K562 (cell line): Measurements from ENCODE around the gene CDC45. TPM values are rescaled to one million over a fixed set of nuclear protein-coding genes. Genes with fewer than 3 reads are reported as not detected.

Experiments
- E2F3 ChIP-seq: fragments of 250-450 bp; sonication (Bioruptor Pico); IDR thresholded peaks from 2 replicates; pipeline ENCODE4 v1.4.0; 2020; ENCODE audit warnings: mild to moderate bottlenecking
- ELF4 ChIP-seq: fragments of 450-650 bp; formaldehyde crosslinking; IDR thresholded peaks from 2 replicates; pipeline ENCODE4 v1.4.0; 2022; ENCODE audit warnings: missing genetic modification characterization
- ERF ChIP-seq: fragments of 450-650 bp; formaldehyde crosslinking; IDR thresholded peaks from 2 replicates; pipeline ENCODE4 v1.4.0; 2020; ENCODE audit warnings: mild to moderate bottlenecking, mixed read lengths
- FOXJ3 ChIP-seq: sonication (generic); formaldehyde crosslinking; IDR thresholded peaks from 2 replicates; pipeline ENCODE4 v1.4.0; 2020; ENCODE audit warnings: mild to moderate bottlenecking, missing genetic modification reagents
- JUNB ChIP-seq: fragments of 450-650 bp; formaldehyde crosslinking; conservative IDR thresholded peaks from 2 replicates; pipeline ENCODE4 v1.4.0; 2020; ENCODE audit warnings: mild to moderate bottlenecking
- MCM5 ChIP-seq: fragments of 450-650 bp; IDR thresholded peaks from 2 replicates; pipeline ENCODE4 v1.6.1; 2016; ENCODE audit warnings: low read depth
- PATZ1 ChIP-seq: fragments of 250-450 bp; sonication (Bioruptor Pico); IDR thresholded peaks from 2 replicates; pipeline ENCODE4 v1.5.0; 2020; ENCODE audit warnings: mild to moderate bottlenecking, borderline replicate concordance
- POLR2H ChIP-seq: IDR thresholded peaks from 2 replicates; pipeline ENCODE4 v1.6.1; 2016; ENCODE audit warnings: missing genetic modification characterization, low read depth, mild to moderate bottlenecking, control low read depth, missing compliant biosample characterization, moderate library complexity
- SAP30 ChIP-seq: fragments of 200-600 bp; sonication (generic); IDR thresholded peaks from 2 replicates; pipeline ENCODE4 v1.6.1; 2012; ENCODE audit warnings: borderline replicate concordance, low read depth, mild to moderate bottlenecking, moderate library complexity, low read length, control low read depth, inconsistent platforms; ENCODE audit not compliant: insufficient read depth, poor library complexity, severe bottlenecking
- SNRNP70 ChIP-seq: fragments of 200-400 bp; formaldehyde crosslinking; optimal IDR thresholded peaks from 2 replicates; pipeline ENCODE3; 2017; ENCODE audit warnings: low read depth, low read length
- TRIM25 ChIP-seq: fragments of 450-650 bp; IDR thresholded peaks from 2 replicates; pipeline ENCODE4 v1.7.0; 2016; ENCODE audit warnings: borderline replicate concordance
- ZBTB43 ChIP-seq: sonication (generic); formaldehyde crosslinking; IDR thresholded peaks from 2 replicates; pipeline ENCODE4 v1.8.0; 2023; ENCODE audit warnings: mild to moderate bottlenecking, missing genetic modification reagents
- ZNF175 ChIP-seq: fragments of 200-800 bp; sonication (Bioruptor generic); IDR thresholded peaks from 2 replicates; pipeline ENCODE4 v1.6.1; 2016; ENCODE audit warnings: low read depth, mild to moderate bottlenecking, missing genetic modification characterization, missing compliant biosample characterization
- ZNF263 ChIP-seq: sonication (generic); formaldehyde crosslinking; IDR thresholded peaks from 2 replicates; pipeline ENCODE4 v1.8.0; 2022; ENCODE audit warnings: mild to moderate bottlenecking, missing genetic modification reagents, borderline replicate concordance
- ZNF347 ChIP-seq: fragments of 450-650 bp; formaldehyde crosslinking; IDR thresholded peaks from 2 replicates; pipeline ENCODE4 v1.4.0; 2020; ENCODE audit warnings: low read depth, mild to moderate bottlenecking, moderate library complexity
- ZNF707 ChIP-seq: fragments of 250-450 bp; sonication (Bioruptor Pico); conservative IDR thresholded peaks from 2 replicates; pipeline ENCODE4 v1.8.0; 2022; ENCODE audit warnings: inconsistent platforms, mild to moderate bottlenecking, moderate library complexity
- polyA plus RNA-seq, 8 experiments: library from polyadenylated mRNA; depleted of rRNA in 4 of 8; stranded (reverse) in 5 of 8; unstranded in 3 of 8; fragments of >200 nt; fragmentation: Nextera tagmentation in 2 of 8; fragmentation: Illumina TruSeq in 1 of 8; extraction: Ambion mirVana in 2 of 8; extraction: Trizol in 1 of 8; gene quantifications; 2 replicates each; pipeline versions ENCODE4 v1.2.1 to v1.2.3, GENCODE V29; 2011 to 2014; ENCODE audit warnings: inconsistent platforms in 1 of 8, missing spikeins in 1 of 8
- total RNA-seq, 7 experiments: library from RNA; depleted of rRNA in 6 of 7; stranded (reverse); fragments of >200 nt in 6 of 7; fragmentation: Illumina TruSeq in 2 of 7; extraction: Trizol in 2 of 7; gene quantifications; 2 replicates each; pipeline versions ENCODE4 v1.2.1 to v1.2.3, GENCODE V29; 2011 to 2021; ENCODE audit warnings: low replicate concordance in 1 of 7
- TF ChIP-seq, protein P1 (sequence below): fragments of 450-650 bp; IDR thresholded peaks from 2 replicates; pipeline ENCODE4 v1.6.1; 2017; ENCODE audit warnings: antibody characterized with exemption, mild to moderate bottlenecking

Gene CDC45
- total and polyA plus RNA-seq, 9 of the 15 experiments (the other 6 are each of a cell fraction or from before 2014, with no cell fraction given) = 251 to 580 (median 410) TPM

GRCh38 chr22:19447330-19448075 is 32.2 kb upstream of the CDC45 start, which contains the start of gene C22orf39 (continued):
- TF ChIP-seq SNRNP70 (no peak), ZNF175 (CRISPR knock-in tag) (no peak), ZNF707 (CRISPR knock-in tag) (no peak), ZNF347 (CRISPR knock-in tag) (no peak), ZBTB43 (CRISPR knock-in tag) (no peak), E2F3 (CRISPR knock-in tag) (peak; percentile 84; the same call in 1 of the 2 replicates), MCM5 (no peak), TRIM25 (no peak), FOXJ3 (no peak), ERF (peak; percentile 97), PATZ1 (CRISPR knock-in tag) (no peak), JUNB (CRISPR knock-in tag) (no peak), ELF4 (CRISPR knock-in tag) (no peak), ZNF263 (no peak), POLR2H (tag) (peak; percentile 95), SAP30 (peak; percentile 95)
- TF ChIP-seq, protein P1, sequence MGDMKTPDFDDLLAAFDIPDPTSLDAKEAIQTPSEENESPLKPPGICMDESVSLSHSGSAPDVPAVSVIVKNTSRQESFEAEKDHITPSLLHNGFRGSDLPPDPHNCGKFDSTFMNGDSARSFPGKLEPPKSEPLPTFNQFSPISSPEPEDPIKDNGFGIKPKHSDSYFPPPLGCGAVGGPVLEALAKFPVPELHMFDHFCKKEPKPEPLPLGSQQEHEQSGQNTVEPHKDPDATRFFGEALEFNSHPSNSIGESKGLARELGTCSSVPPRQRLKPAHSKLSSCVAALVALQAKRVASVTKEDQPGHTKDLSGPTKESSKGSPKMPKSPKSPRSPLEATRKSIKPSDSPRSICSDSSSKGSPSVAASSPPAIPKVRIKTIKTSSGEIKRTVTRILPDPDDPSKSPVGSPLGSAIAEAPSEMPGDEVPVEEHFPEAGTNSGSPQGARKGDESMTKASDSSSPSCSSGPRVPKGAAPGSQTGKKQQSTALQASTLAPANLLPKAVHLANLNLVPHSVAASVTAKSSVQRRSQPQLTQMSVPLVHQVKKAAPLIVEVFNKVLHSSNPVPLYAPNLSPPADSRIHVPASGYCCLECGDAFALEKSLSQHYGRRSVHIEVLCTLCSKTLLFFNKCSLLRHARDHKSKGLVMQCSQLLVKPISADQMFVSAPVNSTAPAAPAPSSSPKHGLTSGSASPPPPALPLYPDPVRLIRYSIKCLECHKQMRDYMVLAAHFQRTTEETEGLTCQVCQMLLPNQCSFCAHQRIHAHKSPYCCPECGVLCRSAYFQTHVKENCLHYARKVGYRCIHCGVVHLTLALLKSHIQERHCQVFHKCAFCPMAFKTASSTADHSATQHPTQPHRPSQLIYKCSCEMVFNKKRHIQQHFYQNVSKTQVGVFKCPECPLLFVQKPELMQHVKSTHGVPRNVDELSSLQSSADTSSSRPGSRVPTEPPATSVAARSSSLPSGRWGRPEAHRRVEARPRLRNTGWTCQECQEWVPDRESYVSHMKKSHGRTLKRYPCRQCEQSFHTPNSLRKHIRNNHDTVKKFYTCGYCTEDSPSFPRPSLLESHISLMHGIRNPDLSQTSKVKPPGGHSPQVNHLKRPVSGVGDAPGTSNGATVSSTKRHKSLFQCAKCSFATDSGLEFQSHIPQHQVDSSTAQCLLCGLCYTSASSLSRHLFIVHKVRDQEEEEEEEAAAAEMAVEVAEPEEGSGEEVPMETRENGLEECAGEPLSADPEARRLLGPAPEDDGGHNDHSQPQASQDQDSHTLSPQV = no peak
